MM.1S (cell line): ENCODE results near the gene CREB3L2.

Experiments
- DNase-seq: peaks from one replicate; pipeline ENCODE4 v3.0.0-alpha.2; 2015
- H2AFZ ChIP-seq: fragments of 300-600 bp; sonication (generic); 2 replicates; pipeline ENCODE4 v1.6.0; 2016; ENCODE audit warnings: antibody characterized with exemption, low read length
- H3F3A ChIP-seq: fragments of 300-600 bp; sonication (generic); 2 replicates; pipeline ENCODE4 v1.6.1; 2016; ENCODE audit warnings: mild to moderate bottlenecking, antibody characterized with exemption, low read length, moderate library complexity, mixed read lengths; ENCODE audit not compliant: insufficient read depth
- H3K27ac ChIP-seq: fragments of 300-600 bp; sonication (generic); 2 replicates; pipeline ENCODE4 v1.5.1; 2016; ENCODE audit warnings: mild to moderate bottlenecking, low read length
- H3K27me3 ChIP-seq: fragments of 300-600 bp; sonication (generic); replicated peaks from 2 replicates; pipeline ENCODE4 v1.6.0; 2016; ENCODE audit warnings: low read length; ENCODE audit not compliant: insufficient read depth
- H3K36me3 ChIP-seq: fragments of 300-600 bp; sonication (generic); replicated peaks from 2 replicates; pipeline ENCODE4 v1.6.1; 2016; ENCODE audit warnings: mild to moderate bottlenecking, low read length, mixed read lengths; ENCODE audit not compliant: insufficient read depth
- H3K4me1 ChIP-seq: fragments of 300-600 bp; sonication (generic); 2 replicates; pipeline ENCODE4 v1.6.1; 2016; ENCODE audit warnings: low read length, mixed read lengths
- H3K4me2 ChIP-seq: fragments of 300-600 bp; sonication (generic); 2 replicates; pipeline ENCODE4 v1.6.0; 2016; ENCODE audit warnings: low read depth, low read length
- H3K4me3 ChIP-seq: fragments of 300-600 bp; sonication (generic); 2 replicates; pipeline ENCODE4 v1.5.1; 2016; ENCODE audit warnings: low read length, mixed read lengths
- H3K79me2 ChIP-seq: fragments of 300-600 bp; sonication (generic); 2 replicates; pipeline ENCODE4 v1.6.1; 2016; ENCODE audit warnings: mixed run types, low read length, mixed read lengths
- H3K9ac ChIP-seq: fragments of 300-600 bp; sonication (generic); 2 replicates; pipeline ENCODE4 v1.6.1; 2016; ENCODE audit warnings: low read length, mixed read lengths
- H3K9me2 ChIP-seq: fragments of 300-600 bp; sonication (generic); replicated peaks from 2 replicates; pipeline ENCODE4 v1.6.1; 2016; ENCODE audit warnings: mild to moderate bottlenecking, low read length, mixed read lengths; ENCODE audit not compliant: insufficient read depth
- H3K9me3 ChIP-seq: fragments of 300-600 bp; sonication (generic); replicated peaks from 2 replicates; pipeline ENCODE4 v1.6.1; 2016; ENCODE audit warnings: mild to moderate bottlenecking, low read length, mixed read lengths; ENCODE audit not compliant: insufficient read depth
- H4K20me1 ChIP-seq: fragments of 300-600 bp; sonication (generic); 2 replicates; pipeline ENCODE4 v1.6.1; 2016; ENCODE audit warnings: mild to moderate bottlenecking, low read length, moderate library complexity, mixed read lengths; ENCODE audit not compliant: insufficient read depth
- CTCF ChIP-seq: fragments of 300-600 bp; sonication (generic); IDR thresholded peaks from 2 replicates; pipeline ENCODE4 v1.5.1; 2016; ENCODE audit warnings: antibody characterized with exemption, low read length, mixed read lengths
- EZH2 ChIP-seq: fragments of 300-600 bp; sonication (generic); optimal IDR thresholded peaks from 2 replicates; pipeline ENCODE3; 2017; ENCODE audit warnings: low read depth, mild to moderate bottlenecking, antibody characterized with exemption, low read length, mixed read lengths
- EZH2phosphoT487 ChIP-seq: fragments of 300-600 bp; sonication (generic); IDR thresholded peaks from 2 replicates; pipeline ENCODE4 v1.6.1; 2018; ENCODE audit warnings: antibody characterized with exemption, low read length

Gene CREB3L2

GRCh38 chr7:137976696-137977095 lies 25.2 kb downstream of the CREB3L2 start:
- peaks cover 8% of the 10 kb centered on the region; the same call in 1 of the 2 replicates for H4K20me1 ChIP-seq
- no peak overlapping the region for H3K4me2 ChIP-seq
- H3K36me3 ChIP-seq = peaks cover 4% of the 10 kb centered on the region; the same call in 1 of the 2 replicates
- no peaks in the 10 kb centered on the region for H3K9me3 ChIP-seq
- H3K4me3 ChIP-seq = no peak overlapping the region
- no peak overlapping the region for H2AFZ ChIP-seq
- no peaks in the 10 kb centered on the region for H3K9me2 ChIP-seq
- TF ChIP-seq CTCF = no peak
- no peak for TF ChIP-seq EZH2phosphoT487
- TF ChIP-seq EZH2 = no peak
- DNase-seq = no peak
- H3K9ac ChIP-seq = no peak overlapping the region
- peaks cover 20% of the 10 kb centered on the region for H3K4me1 ChIP-seq
- no peak overlapping the region for H3K27ac ChIP-seq
- no peaks in the 10 kb centered on the region for H3K27me3 ChIP-seq
- H3K79me2 ChIP-seq = peaks cover 95% of the 10 kb centered on the region
- peaks cover 12% of the 10 kb centered on the region for H3F3A ChIP-seq

- H3K9me2 ChIP-seq = no peaks in the 10 kb centered on the region
- H4K20me1 ChIP-seq = peaks cover 8% of the 10 kb centered on the region; the same call in 1 of the 2 replicates
- H3K27ac ChIP-seq = no peak overlapping the region
- no peak overlapping the region for H3K4me2 ChIP-seq
- no peak overlapping the region for H3K9ac ChIP-seq
- H3K4me1 ChIP-seq = peaks cover 17% of the 10 kb centered on the region
- no peaks in the 10 kb centered on the region for H3K9me3 ChIP-seq
- peaks cover 97% of the 10 kb centered on the region for H3K79me2 ChIP-seq
- peaks cover 7% of the 10 kb centered on the region for H3F3A ChIP-seq
- no peak overlapping the region for H3K4me3 ChIP-seq
- no peak for DNase-seq
- no peak overlapping the region for H2AFZ ChIP-seq
- peaks cover 4% of the 10 kb centered on the region; the same call in 1 of the 2 replicates for H3K36me3 ChIP-seq
- H3K27me3 ChIP-seq = no peaks in the 10 kb centered on the region
- TF ChIP-seq CTCF (no peak), EZH2phosphoT487 (no peak), EZH2 (no peak)
These were observed 25.7 kb downstream of the CREB3L2 start for GRCh38 chr7:137976232-137976631.

- H3K4me1 ChIP-seq = peaks cover 12% of the 10 kb centered on the region
- peaks cover 95% of the 10 kb centered on the region for H3K79me2 ChIP-seq
- no peak overlapping the region for H3K4me3 ChIP-seq
- H3K4me2 ChIP-seq = no peak overlapping the region
- no peak overlapping the region for H3K9ac ChIP-seq
- no peak overlapping the region for H3K27ac ChIP-seq
- DNase-seq = no peak
- no peaks in the 10 kb centered on the region for H3K9me3 ChIP-seq
- H3K9me2 ChIP-seq = no peaks in the 10 kb centered on the region
- no peaks in the 10 kb centered on the region for H3K27me3 ChIP-seq
- H3F3A ChIP-seq = peaks cover 3% of the 10 kb centered on the region
- no peak overlapping the region for H2AFZ ChIP-seq
- peaks cover 4% of the 10 kb centered on the region; the same call in 1 of the 2 replicates for H3K36me3 ChIP-seq
- H4K20me1 ChIP-seq = peaks cover 8% of the 10 kb centered on the region; the same call in 1 of the 2 replicates
- no peak for TF ChIP-seq EZH2
- TF ChIP-seq EZH2phosphoT487 = no peak
- no peak for TF ChIP-seq CTCF
These were observed 26.1 kb downstream of the CREB3L2 start for GRCh38 chr7:137975768-137976167.
